Esophagus muscularis mucosa (tissue), 3 donors: ENCODE data around the gene WWOX.

Source experiments
- POLR2A ChIP-seq: fragments of 450-650 bp; IDR thresholded peaks from one replicate; pipeline ENCODE4 v1.6.1; 2017; ENCODE audit warnings: antibody characterized with exemption, moderate library complexity, mild to moderate bottlenecking, low read depth
- TF ChIP-seq, protein P1 (sequence below), 3 experiments: fragments of 200-600 bp in 2 of 3; fragments of 450-650 bp in 1 of 3; sonication (generic) in 2 of 3; IDR thresholded peaks; one replicate each; pipeline ENCODE4 v1.5.1; 2017 to 2019; ENCODE audit warnings: antibody characterized with exemption in 3 of 3, mild to moderate bottlenecking in 2 of 3, moderate library complexity in 1 of 3

DNA sequence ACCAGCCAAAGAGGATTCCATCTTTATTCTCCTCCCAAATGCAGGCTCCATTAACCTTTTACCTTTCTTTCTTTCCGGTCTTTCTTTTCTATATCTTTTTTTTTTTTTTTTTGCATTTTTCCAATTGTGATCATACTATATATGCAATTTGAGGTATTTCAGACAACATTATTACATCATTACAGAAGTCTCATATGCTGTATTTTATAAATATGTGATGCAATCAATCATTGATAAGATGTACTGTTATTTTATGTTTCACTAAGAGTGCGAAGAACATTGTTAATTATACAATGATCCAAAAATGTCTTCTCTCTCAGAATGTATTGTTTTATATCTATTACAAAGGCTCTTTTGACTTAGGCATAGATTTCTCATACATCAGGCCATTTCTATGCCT is 683.1 kb downstream of the WWOX start:
- TF ChIP-seq, protein P1, sequence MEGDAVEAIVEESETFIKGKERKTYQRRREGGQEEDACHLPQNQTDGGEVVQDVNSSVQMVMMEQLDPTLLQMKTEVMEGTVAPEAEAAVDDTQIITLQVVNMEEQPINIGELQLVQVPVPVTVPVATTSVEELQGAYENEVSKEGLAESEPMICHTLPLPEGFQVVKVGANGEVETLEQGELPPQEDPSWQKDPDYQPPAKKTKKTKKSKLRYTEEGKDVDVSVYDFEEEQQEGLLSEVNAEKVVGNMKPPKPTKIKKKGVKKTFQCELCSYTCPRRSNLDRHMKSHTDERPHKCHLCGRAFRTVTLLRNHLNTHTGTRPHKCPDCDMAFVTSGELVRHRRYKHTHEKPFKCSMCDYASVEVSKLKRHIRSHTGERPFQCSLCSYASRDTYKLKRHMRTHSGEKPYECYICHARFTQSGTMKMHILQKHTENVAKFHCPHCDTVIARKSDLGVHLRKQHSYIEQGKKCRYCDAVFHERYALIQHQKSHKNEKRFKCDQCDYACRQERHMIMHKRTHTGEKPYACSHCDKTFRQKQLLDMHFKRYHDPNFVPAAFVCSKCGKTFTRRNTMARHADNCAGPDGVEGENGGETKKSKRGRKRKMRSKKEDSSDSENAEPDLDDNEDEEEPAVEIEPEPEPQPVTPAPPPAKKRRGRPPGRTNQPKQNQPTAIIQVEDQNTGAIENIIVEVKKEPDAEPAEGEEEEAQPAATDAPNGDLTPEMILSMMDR (IDR thresholded peaks at IDR 0.05) = no peak
- no peak for TF ChIP-seq POLR2A
